Coronary artery (tissue), 2 donors: ENCODE measurements around the gene LPA.

ENCODE experiments used
- DNase-seq: peaks from one replicate; pipeline ENCODE4 v3.0.0-alpha.2; 2017; ENCODE audit warnings: low spot score
- H3K27ac ChIP-seq, 2 donors: fragments of 200-600 bp; sonication (generic); one replicate each; pipeline ENCODE4 v1.5.1; 2016 to 2019
- H3K4me3 ChIP-seq: fragments of 200-600 bp; sonication (generic); 2 replicates; pipeline ENCODE4 v1.5.1; 2016; ENCODE audit warnings: mild to moderate bottlenecking, moderate library complexity
- TF ChIP-seq, protein P1 (sequence below): fragments of 200-600 bp; sonication (generic); IDR thresholded peaks from one replicate; pipeline ENCODE4 v1.5.1; 2019; ENCODE audit warnings: antibody characterized with exemption

The LPA gene

DNA sequence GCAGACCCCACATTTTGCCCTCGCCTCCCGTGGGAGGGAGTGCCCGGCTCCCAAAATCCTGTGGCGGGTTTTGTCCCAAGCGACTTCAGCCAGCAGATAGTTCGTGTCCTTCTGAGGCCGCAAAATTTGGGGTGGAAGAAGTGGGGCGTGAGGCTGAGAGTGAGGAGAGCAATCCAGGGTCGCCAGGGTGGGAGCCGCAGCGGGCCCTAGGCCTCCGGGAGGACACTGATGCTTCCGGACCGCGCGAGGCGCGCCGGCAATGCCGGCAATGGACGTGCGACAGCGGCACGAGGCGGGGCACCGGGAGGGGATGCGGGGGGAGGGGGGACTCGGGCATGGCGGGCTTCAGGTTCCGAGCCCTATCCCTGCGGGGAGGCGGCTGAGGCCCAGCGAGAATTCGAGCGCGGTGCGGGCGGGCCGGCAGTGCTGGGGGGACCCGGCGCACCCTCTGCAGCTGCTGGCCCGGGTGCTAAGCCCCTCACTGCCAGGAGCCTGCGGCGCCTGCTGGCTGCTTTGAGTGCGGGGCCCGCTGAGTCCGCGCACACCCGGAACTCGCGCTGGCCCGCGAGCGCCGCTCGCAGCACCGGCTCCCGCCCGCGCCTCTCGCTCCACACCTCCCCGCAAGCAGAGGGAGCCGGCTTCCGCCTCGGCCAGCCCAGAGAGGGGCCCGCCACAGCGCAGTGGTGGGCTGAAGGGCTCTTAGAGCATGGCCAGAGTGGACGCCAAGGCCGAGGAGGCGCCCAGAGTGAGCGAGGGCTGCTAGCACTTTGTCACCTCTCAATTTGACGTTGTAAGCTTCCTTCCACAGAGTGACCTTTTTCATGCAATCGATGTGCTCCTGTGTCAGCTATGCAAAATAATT is 143.8 kb downstream of the LPA start:
- Histone ChIP-seq H3K4me3 (peak overlapping the region; percentile 92), H3K27ac (peak overlapping the region; percentile 70 to 89)
- peak; percentile 88 for DNase-seq
- TF ChIP-seq, protein P1, sequence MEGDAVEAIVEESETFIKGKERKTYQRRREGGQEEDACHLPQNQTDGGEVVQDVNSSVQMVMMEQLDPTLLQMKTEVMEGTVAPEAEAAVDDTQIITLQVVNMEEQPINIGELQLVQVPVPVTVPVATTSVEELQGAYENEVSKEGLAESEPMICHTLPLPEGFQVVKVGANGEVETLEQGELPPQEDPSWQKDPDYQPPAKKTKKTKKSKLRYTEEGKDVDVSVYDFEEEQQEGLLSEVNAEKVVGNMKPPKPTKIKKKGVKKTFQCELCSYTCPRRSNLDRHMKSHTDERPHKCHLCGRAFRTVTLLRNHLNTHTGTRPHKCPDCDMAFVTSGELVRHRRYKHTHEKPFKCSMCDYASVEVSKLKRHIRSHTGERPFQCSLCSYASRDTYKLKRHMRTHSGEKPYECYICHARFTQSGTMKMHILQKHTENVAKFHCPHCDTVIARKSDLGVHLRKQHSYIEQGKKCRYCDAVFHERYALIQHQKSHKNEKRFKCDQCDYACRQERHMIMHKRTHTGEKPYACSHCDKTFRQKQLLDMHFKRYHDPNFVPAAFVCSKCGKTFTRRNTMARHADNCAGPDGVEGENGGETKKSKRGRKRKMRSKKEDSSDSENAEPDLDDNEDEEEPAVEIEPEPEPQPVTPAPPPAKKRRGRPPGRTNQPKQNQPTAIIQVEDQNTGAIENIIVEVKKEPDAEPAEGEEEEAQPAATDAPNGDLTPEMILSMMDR: peak; percentile 18

DNA sequence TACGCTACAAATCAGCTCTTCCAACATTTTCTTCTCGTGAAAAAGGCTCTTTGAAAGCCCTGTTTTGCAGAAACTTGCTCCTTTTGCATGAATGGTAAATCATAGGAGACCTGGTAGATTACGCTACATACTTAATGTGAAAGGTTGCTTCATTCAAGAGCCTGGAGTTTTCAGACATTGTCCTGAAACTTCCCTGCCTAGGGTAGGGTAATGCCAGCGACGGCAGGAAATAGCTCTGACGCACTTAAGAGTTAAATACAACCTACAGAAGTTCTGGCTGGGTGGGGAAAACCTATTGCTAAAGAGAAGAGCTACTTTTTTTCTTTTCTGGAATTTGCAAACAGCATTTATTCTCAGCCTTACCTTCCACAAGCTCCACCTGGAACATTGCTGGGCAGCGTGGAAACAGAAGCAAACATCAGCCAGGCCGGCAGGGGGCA is 144.5 kb downstream of the LPA start:
- peak overlapping the region; percentile 92 for H3K4me3 ChIP-seq
- TF ChIP-seq, protein P1: peak; percentile 92
- peak overlapping the region in 1 of 2 donors; percentile 89 for H3K27ac ChIP-seq
- DNase-seq: no peak

DNA sequence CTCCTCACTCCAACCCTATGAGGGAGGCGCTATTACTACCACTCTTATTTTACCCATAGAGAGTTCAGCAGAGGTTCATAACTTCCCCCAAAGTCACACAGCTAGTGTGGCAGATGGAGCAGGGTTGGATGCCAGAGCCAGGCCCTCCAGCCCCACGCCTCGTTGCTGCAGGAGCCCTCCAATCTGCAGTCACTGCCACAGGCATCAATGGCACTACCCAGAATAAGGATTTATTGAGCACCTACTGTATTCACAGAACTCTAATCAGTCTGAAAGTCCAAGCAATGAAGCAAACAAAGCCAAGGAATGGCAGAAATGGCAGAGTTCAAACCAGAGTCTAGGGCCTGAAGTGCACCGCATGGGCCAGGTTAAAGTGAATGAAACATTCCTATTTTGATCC is 144.9 kb downstream of the LPA start:
- Histone ChIP-seq H3K27ac (no peak overlapping the region), H3K4me3 (no peak overlapping the region)
- DNase-seq: no peak
- TF ChIP-seq, protein P1: no peak

DNA sequence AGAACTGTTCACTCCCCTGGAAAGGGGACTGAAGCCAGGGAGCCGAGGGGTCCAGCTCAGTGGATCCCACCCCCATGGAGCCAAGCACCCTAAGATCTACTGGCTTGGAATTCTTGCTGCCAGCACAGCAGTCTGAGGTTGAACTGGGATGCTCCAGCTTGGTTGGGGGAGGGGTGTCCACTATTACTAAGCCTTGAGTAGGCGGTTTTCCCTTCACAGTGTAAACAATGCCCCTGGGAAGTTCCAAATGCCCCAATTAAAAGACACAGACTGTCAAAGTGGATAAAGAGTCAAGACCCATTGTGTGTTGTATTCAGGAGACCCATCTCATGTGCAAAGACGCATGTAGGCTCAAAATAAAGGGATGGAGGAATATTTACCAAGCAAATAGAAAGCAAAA is 150.2 kb downstream of the LPA start:
- no peak for DNase-seq
- TF ChIP-seq, protein P1: no peak
- H3K27ac ChIP-seq: no peak overlapping the region
- no peak overlapping the region for H3K4me3 ChIP-seq

DNA sequence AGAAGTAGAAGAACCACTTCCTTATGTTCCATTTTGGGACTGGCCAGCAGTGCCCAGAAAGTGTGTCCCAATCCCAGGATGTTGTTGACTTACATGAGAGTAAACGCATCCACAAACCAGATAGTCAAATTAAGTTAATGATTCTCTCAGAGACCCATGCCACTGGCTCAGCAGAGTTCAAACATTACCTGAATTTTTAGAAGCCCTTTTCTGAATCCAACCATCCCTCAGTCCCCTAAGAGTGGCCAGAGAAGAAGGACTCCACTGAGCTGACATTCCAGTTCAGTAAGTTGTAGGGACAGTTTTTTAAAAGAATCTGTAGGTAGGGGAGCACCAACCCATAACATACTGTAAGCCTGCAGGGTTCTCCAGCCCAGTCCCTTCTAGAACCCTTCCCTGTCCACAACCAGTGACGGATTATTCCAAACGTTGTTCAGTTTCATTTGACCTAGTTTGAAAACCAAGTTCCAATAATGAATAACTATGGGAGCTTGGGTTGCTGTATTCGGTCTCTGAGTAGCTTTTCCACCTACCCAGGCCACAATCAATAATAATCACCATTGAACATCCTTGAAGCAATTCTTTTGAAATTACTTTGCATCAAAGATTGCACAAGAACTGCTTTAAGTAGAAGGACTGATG is 153.0 kb downstream of the LPA start:
- H3K4me3 ChIP-seq: no peak overlapping the region
- H3K27ac ChIP-seq: no peak overlapping the region
- TF ChIP-seq, protein P1: no peak
- DNase-seq: no peak

DNA sequence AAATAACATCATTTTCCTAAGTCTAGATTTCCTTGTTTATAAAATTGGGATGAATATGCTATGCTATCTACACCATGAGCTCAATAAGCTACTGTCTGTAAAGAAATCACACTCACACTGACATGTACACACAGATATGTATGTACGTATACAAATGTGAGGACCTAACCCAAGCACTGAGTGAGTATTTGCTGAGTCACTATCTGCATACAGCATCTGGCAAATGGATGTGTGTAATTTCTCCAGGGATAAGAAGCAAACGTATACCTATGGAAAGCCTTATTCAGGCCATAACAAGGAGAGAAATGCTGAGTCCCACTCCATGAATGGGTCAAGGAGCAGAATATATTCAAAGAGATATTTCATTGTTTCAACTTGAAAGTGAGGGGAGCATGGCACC is 153.9 kb downstream of the LPA start:
- no peak for DNase-seq
- Histone ChIP-seq H3K4me3 (no peak overlapping the region), H3K27ac (no peak overlapping the region)
- TF ChIP-seq, protein P1: no peak
